A673 (cell line): ENCODE data around the gene MAT2B. TPM values are rescaled to one million over a fixed set of nuclear protein-coding genes. Genes with fewer than 3 reads are reported as not detected.

Source experiments
- BruUV-seq: library from RNA; stranded (reverse); fragments of 400-500 nt; replicated peaks from 2 replicates; lab custom pipeline; 2021; lab: Mats Ljungman, UMichigan
- CTCF ChIA-PET: fragments of 300-600 bp; sonication (Branson Sonifier 250); formaldehyde crosslinking; loops from one replicate; lab custom pipeline; 2022; ENCODE audit warnings: antibody characterized with exemption; lab: Charles Lee
- POLR2A ChIA-PET: fragments of 300-600 bp; sonication (Branson Sonifier 250); formaldehyde crosslinking; loops from one replicate; lab custom pipeline; 2022; ENCODE audit warnings: antibody characterized with exemption; ENCODE audit not compliant: low non-redundant PET; lab: Charles Lee
- DNase-seq: peaks from one replicate; pipeline ENCODE4 v3.0.0-alpha.2; 2015; ENCODE audit warnings: low spot score
- H3K27ac ChIP-seq: fragments of 200-600 bp; sonication (generic); 2 replicates; pipeline ENCODE4 v1.5.1; 2016; ENCODE audit warnings: mixed run types, low read depth, mild to moderate bottlenecking, mixed read lengths, antibody characterized with exemption, low read length; ENCODE audit not compliant: poor library complexity, severe bottlenecking
- H3K27me3 ChIP-seq: fragments of 200-600 bp; sonication (generic); replicated peaks from 2 replicates; pipeline ENCODE4 v1.6.1; 2017; ENCODE audit warnings: mixed run types, low read depth, mild to moderate bottlenecking, mixed read lengths, antibody characterized with exemption, low read length; ENCODE audit not compliant: insufficient read depth, poor library complexity
- H3K36me3 ChIP-seq: fragments of 200-600 bp; sonication (generic); 2 replicates; pipeline ENCODE4 v1.6.1; 2016; ENCODE audit warnings: mixed run types, mild to moderate bottlenecking, mixed read lengths, antibody characterized with exemption, low read length; ENCODE audit not compliant: insufficient read depth, poor library complexity, severe bottlenecking
- H3K4me1 ChIP-seq: fragments of 200-600 bp; sonication (generic); 2 replicates; pipeline ENCODE4 v1.6.1; 2017; ENCODE audit warnings: mixed run types, mild to moderate bottlenecking, mixed read lengths, antibody characterized with exemption, low read length; ENCODE audit not compliant: insufficient read depth, poor library complexity, severe bottlenecking
- H3K4me3 ChIP-seq: fragments of 200-600 bp; sonication (generic); 2 replicates; pipeline ENCODE4 v1.5.1; 2016; ENCODE audit warnings: low read depth, mixed run types, mild to moderate bottlenecking, mixed read lengths, low read length; ENCODE audit not compliant: poor library complexity, severe bottlenecking
- H3K9me3 ChIP-seq: fragments of 200-600 bp; sonication (generic); 2 replicates; pipeline ENCODE4 v1.6.1; 2016; ENCODE audit warnings: mixed run types, low read depth, mild to moderate bottlenecking, mixed read lengths, antibody characterized with exemption, low read length; ENCODE audit not compliant: poor library complexity, severe bottlenecking
- CTCF ChIP-seq: fragments of 300-800, 200-600 bp; sonication (generic); conservative IDR thresholded peaks from 2 replicates; pipeline ENCODE4 v1.5.1; 2017; ENCODE audit warnings: low read depth, mild to moderate bottlenecking, antibody characterized with exemption, low read length, moderate library complexity, mixed read lengths
- EZH2 ChIP-seq: fragments of 200-600 bp; sonication (generic); IDR thresholded peaks from 2 replicates; pipeline ENCODE4 v1.6.1; 2017; ENCODE audit warnings: borderline replicate concordance, low read depth, mild to moderate bottlenecking, mixed read lengths, antibody characterized with exemption, low read length; ENCODE audit not compliant: poor library complexity, severe bottlenecking
- intact Hi-C: fragments of 100-400 bp; cut with micrococcal nuclease; formaldehyde crosslinking; loops from one replicate; pipeline ENCODE4 v1.10.0; 2022; ENCODE audit not compliant: unreplicated experiment
- total RNA-seq: library from RNA; stranded (reverse); gene quantifications from 2 replicates; pipeline ENCODE4 v1.2.3, GENCODE V29; 2021

MAT2B gene
- total RNA-seq, 1 experiment from 2014 or later, result 49.9 TPM

GRCh38 chr5:163460562-163461171 lies 44.8 kb upstream of the MAT2B start, which contains the start of gene HMMR:
Gene HMMR, plus strand, starts transcription at chr5:163460632. Its CDS starts 61 bp downstream, at chr5:163460693.
- DNase-seq, result peak; percentile 55
- intact Hi-C loops, result loop anchor here (2.0 kb wide), 1 partner anchor 44 kb away; the partner anchor contains the start of gene MAT2B
- Histone ChIP-seq H3K27me3 (no peaks in the 10 kb centered on the region), H3K4me1 (peaks cover 31% of the 10 kb centered on the region), H3K9me3 (no peaks in the 10 kb centered on the region), H3K27ac (peak within 1 kb of the TSS; percentile 100), H3K36me3 (peaks cover 31% of the 10 kb centered on the region), H3K4me3 (peak within 1 kb of the TSS; percentile 84)
- POLR2A ChIA-PET, result interaction anchor here (0.7 to 1.6 kb wide), 3 partner anchors 19 to 138 kb away, joined by 3 to 7 read pairs (median 3); partner anchors contain the start of gene CCNG1
- no peak for TF ChIP-seq CTCF
- no peak for TF ChIP-seq EZH2
- TSS peak; percentile 92 for BruUV-seq
- CTCF ChIA-PET, result no interaction called here

GRCh38 chr5:163463063-163463435 lies 42.4 kb upstream of the MAT2B start:
- H3K27me3 ChIP-seq, result no peaks in the 10 kb centered on the region
- TF ChIP-seq CTCF (no peak), EZH2 (no peak)
- CTCF ChIA-PET, result no interaction called here
- peaks cover 28% of the 10 kb centered on the region for H3K36me3 ChIP-seq
- intact Hi-C loops, result no loop called here
- H3K9me3 ChIP-seq, result no peaks in the 10 kb centered on the region
- peaks cover 35% of the 10 kb centered on the region for H3K4me1 ChIP-seq
- H3K27ac ChIP-seq, result peak overlapping the region; percentile 98
- DNase-seq, result peak; percentile 7
- no peak overlapping the region for H3K4me3 ChIP-seq
- POLR2A ChIA-PET, result no interaction called here
- no TSS peak for BruUV-seq

- no peak for DNase-seq
- TF ChIP-seq EZH2, result no peak
- TF ChIP-seq CTCF, result no peak
- BruUV-seq, result no TSS peak
- Histone ChIP-seq H3K4me1 (peaks cover 21% of the 10 kb centered on the region), H3K9me3 (no peaks in the 10 kb centered on the region), H3K27me3 (no peaks in the 10 kb centered on the region), H3K27ac (peak overlapping the region; percentile 24), H3K4me3 (no peak overlapping the region), H3K36me3 (peaks cover 74% of the 10 kb centered on the region)
- intact Hi-C loops, result no loop called here
- ChIA-PET POLR2A (no interaction called here), CTCF (no interaction called here)
These were observed 37.7 kb upstream of the MAT2B start for GRCh38 chr5:163467682-163468081.
